K562 (cell line): ENCODE results near the gene CRABP2. TPM values are rescaled to one million over a fixed set of nuclear protein-coding genes. Genes with fewer than 3 reads are reported as not detected.
A peak's percentile ranks its signal among the peaks of the same experiment; 100 is the strongest.

ENCODE experiments used
- BCL6 ChIP-seq: fragments of 250-450 bp; sonication (Bioruptor Pico); IDR thresholded peaks from 2 replicates; pipeline ENCODE4 v1.4.0; 2020
- DNMT1 ChIP-seq: fragments of 450-650 bp; IDR thresholded peaks from 2 replicates; pipeline ENCODE4 v1.6.1; 2016; ENCODE audit warnings: antibody characterized with exemption, mild to moderate bottlenecking
- GABPB2 ChIP-seq: fragments of 250-450 bp; sonication (Bioruptor Pico); conservative IDR thresholded peaks from 2 replicates; pipeline ENCODE4 v1.5.1; 2021; ENCODE audit warnings: mild to moderate bottlenecking
- KAT7 ChIP-seq: sonication (generic); formaldehyde crosslinking; IDR thresholded peaks from 2 replicates; pipeline ENCODE4 v1.8.0; 2022; ENCODE audit warnings: missing genetic modification reagents, mild to moderate bottlenecking, borderline replicate concordance
- MCM3 ChIP-seq: fragments of 450-650 bp; IDR thresholded peaks from 2 replicates; pipeline ENCODE4 v1.6.1; 2016
- MED1 ChIP-seq: sonication (generic); formaldehyde crosslinking; IDR thresholded peaks from 2 replicates; pipeline ENCODE4 v1.8.1; 2023; ENCODE audit warnings: missing genetic modification reagents, borderline replicate concordance
- MTF1 ChIP-seq: fragments of 250-450 bp; sonication (Bioruptor Pico); IDR thresholded peaks from 2 replicates; pipeline ENCODE4 v1.9.0; 2021; ENCODE audit warnings: moderate library complexity, mild to moderate bottlenecking, inconsistent platforms, borderline replicate concordance
- POU5F1 ChIP-seq: fragments of 150-350 bp; IDR thresholded peaks from 2 replicates; pipeline ENCODE4 v1.6.1; 2014; ENCODE audit warnings: borderline replicate concordance, low read length, low read depth, mild to moderate bottlenecking; ENCODE audit not compliant: partially characterized antibody
- RCOR1 ChIP-seq, 2 experiments: IDR thresholded peaks; 2 replicates each; pipeline ENCODE4 v1.6.1; 2012; ENCODE audit warnings: low read depth in 2 of 2, low read length in 2 of 2, borderline replicate concordance in 1 of 2, improper control_type of control experiment in 1 of 2
- RNF2 ChIP-seq: sonication (generic); IDR thresholded peaks from 2 replicates; pipeline ENCODE4 v1.6.1; 2016
- XRCC4 ChIP-seq: IDR thresholded peaks from one replicate; pipeline ENCODE4 v1.6.1; 2011; ENCODE audit not compliant: insufficient read depth, insufficient read length; ENCODE audit errors: extremely low read depth
- ZNF224 ChIP-seq: sonication (generic); formaldehyde crosslinking; IDR thresholded peaks from 2 replicates; pipeline ENCODE4 v1.8.0; 2022; ENCODE audit warnings: mild to moderate bottlenecking, missing genetic modification reagents
- ZNF431 ChIP-seq: sonication (generic); formaldehyde crosslinking; IDR thresholded peaks from 2 replicates; pipeline ENCODE4 v1.8.0; 2022; ENCODE audit warnings: mild to moderate bottlenecking, missing genetic modification reagents
- ZNF695 ChIP-seq: fragments of 450-650 bp; formaldehyde crosslinking; IDR thresholded peaks from 2 replicates; pipeline ENCODE4 v1.4.0; 2020; ENCODE audit warnings: mild to moderate bottlenecking, moderate library complexity
- ZNF79 ChIP-seq: fragments of 250-450 bp; sonication (Bioruptor Pico); IDR thresholded peaks from 2 replicates; pipeline ENCODE4 v1.4.0; 2020; ENCODE audit warnings: low read depth, mild to moderate bottlenecking, moderate library complexity
- polyA plus RNA-seq, 8 experiments: library from polyadenylated mRNA; depleted of rRNA in 4 of 8; stranded (reverse) in 5 of 8; unstranded in 3 of 8; fragments of >200 nt; fragmentation: Nextera tagmentation in 2 of 8; fragmentation: Illumina TruSeq in 1 of 8; extraction: Ambion mirVana in 2 of 8; extraction: Trizol in 1 of 8; gene quantifications; 2 replicates each; pipeline versions ENCODE4 v1.2.1 to v1.2.3, GENCODE V29; 2011 to 2014; ENCODE audit warnings: inconsistent platforms in 1 of 8, missing spikeins in 1 of 8
- total RNA-seq, 7 experiments: library from RNA; depleted of rRNA in 6 of 7; stranded (reverse); fragments of >200 nt in 6 of 7; fragmentation: Illumina TruSeq in 2 of 7; extraction: Trizol in 2 of 7; gene quantifications; 2 replicates each; pipeline versions ENCODE4 v1.2.1 to v1.2.3, GENCODE V29; 2011 to 2021; ENCODE audit warnings: low replicate concordance in 1 of 7
- TF ChIP-seq, protein P1 (sequence below): sonication (generic); formaldehyde crosslinking; IDR thresholded peaks from 2 replicates; pipeline ENCODE4 v1.9.0; 2022; ENCODE audit warnings: mild to moderate bottlenecking, missing genetic modification reagents
- TF ChIP-seq, protein P2 (sequence below): IDR thresholded peaks from 2 replicates; pipeline ENCODE4 v1.6.1; 2014; ENCODE audit warnings: antibody characterized with exemption
- TF ChIP-seq, protein P3 (sequence below): IDR thresholded peaks from 2 replicates; pipeline ENCODE4 v1.6.1; 2011; ENCODE audit not compliant: insufficient read length; ENCODE audit errors: extremely low read depth
- TF ChIP-seq, protein P4 (sequence below): fragments of 250-450 bp; sonication (Bioruptor Pico); IDR thresholded peaks from 2 replicates; pipeline ENCODE4 v1.4.0; 2020; ENCODE audit warnings: mild to moderate bottlenecking, moderate library complexity
- TF ChIP-seq, protein P5 (sequence below): fragments of 450-650 bp; IDR thresholded peaks from 2 replicates; pipeline ENCODE4 v1.7.0; 2016; ENCODE audit warnings: borderline replicate concordance

The CRABP2 gene
- total and polyA plus RNA-seq, 9 of the 15 experiments (the other 6 are each of a cell fraction or from before 2014, with no cell fraction given), result 0.30 to 2.5 (median 0.82) TPM

DNA sequence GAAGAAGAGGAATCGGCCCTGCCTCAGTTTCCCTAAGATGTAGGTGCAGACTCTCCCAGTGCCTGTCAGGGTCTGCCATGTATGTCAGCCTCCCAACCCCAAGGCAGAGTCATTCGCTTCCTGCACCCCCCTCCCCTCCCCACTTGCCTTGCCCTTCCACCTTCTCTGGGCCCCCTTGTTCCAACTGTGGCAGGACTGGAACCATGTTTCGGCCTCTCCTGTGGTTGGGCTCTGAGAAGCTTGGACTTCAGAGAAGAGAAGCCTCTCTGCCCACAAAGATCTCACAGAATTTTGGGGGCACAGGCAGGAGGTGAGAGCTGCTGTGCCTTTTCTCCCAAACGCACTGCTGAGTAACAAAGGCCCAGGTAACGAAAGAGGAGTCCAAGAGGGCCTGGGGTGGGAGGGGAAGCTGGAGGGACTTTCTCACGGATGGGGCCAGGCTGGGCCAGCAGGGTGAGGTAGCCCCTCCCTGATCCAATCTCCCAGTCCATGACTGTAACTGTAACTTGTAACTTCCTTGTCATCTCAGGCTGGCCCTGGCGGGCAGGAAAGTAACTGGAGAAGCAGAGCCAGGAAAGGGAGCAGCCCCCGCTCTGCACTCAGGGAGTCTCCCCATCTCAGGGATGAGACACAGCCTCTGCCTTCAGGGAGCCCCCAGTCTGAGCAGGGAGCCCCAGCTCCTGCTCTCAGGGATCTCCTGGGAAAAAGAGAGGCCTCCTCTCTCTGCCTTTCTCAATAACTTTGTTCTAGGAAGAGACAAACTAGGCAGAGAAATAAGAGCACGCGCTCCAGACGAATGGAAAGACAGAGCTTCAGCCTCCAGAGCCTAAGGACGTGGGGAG, 11.3 kb downstream of the CRABP2 start (continued):
- TF ChIP-seq, protein P1, sequence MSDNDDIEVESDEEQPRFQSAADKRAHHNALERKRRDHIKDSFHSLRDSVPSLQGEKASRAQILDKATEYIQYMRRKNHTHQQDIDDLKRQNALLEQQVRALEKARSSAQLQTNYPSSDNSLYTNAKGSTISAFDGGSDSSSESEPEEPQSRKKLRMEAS, result no peak
- TF ChIP-seq GABPB2 (CRISPR knock-in tag) (no peak; the same call in 1 of the 2 replicates), ZNF431 (CRISPR knock-in tag) (no peak), KAT7 (peak; percentile 86; the same call in 1 of the 2 replicates), MTF1 (CRISPR knock-in tag) (peak; percentile 48; the same call in 1 of the 2 replicates), POU5F1 (no peak), XRCC4 (no peak), ZNF695 (CRISPR knock-in tag) (no peak), MCM3 (no peak), ZNF224 (CRISPR knock-in tag) (no peak), BCL6 (CRISPR knock-in tag) (no peak), DNMT1 (no peak), ZNF79 (CRISPR knock-in tag) (0 out of 2 replicates have a peak, but pooled peaks have one; percentile 42), RCOR1 (IDR thresholded peaks at IDR 0.05; ENCODE audit: borderline replicate concordance in 1 of 2, low read depth in 2 of 2, low read length in 2 of 2) (peak in 1 of 2 experiments; percentile 60; a peak in 2 of 4 replicates), RNF2 (peak; percentile 28; the same call in 1 of the 2 replicates), MED1 (CRISPR knock-in tag) (no peak)
- TF ChIP-seq, protein P2, sequence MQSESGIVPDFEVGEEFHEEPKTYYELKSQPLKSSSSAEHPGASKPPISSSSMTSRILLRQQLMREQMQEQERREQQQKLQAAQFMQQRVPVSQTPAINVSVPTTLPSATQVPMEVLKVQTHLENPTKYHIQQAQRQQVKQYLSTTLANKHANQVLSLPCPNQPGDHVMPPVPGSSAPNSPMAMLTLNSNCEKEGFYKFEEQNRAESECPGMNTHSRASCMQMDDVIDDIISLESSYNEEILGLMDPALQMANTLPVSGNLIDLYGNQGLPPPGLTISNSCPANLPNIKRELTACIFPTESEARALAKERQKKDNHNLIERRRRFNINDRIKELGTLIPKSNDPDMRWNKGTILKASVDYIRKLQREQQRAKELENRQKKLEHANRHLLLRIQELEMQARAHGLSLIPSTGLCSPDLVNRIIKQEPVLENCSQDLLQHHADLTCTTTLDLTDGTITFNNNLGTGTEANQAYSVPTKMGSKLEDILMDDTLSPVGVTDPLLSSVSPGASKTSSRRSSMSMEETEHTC, result no peak
- TF ChIP-seq, protein P3, sequence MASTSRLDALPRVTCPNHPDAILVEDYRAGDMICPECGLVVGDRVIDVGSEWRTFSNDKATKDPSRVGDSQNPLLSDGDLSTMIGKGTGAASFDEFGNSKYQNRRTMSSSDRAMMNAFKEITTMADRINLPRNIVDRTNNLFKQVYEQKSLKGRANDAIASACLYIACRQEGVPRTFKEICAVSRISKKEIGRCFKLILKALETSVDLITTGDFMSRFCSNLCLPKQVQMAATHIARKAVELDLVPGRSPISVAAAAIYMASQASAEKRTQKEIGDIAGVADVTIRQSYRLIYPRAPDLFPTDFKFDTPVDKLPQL, result no peak
- TF ChIP-seq, protein P4, sequence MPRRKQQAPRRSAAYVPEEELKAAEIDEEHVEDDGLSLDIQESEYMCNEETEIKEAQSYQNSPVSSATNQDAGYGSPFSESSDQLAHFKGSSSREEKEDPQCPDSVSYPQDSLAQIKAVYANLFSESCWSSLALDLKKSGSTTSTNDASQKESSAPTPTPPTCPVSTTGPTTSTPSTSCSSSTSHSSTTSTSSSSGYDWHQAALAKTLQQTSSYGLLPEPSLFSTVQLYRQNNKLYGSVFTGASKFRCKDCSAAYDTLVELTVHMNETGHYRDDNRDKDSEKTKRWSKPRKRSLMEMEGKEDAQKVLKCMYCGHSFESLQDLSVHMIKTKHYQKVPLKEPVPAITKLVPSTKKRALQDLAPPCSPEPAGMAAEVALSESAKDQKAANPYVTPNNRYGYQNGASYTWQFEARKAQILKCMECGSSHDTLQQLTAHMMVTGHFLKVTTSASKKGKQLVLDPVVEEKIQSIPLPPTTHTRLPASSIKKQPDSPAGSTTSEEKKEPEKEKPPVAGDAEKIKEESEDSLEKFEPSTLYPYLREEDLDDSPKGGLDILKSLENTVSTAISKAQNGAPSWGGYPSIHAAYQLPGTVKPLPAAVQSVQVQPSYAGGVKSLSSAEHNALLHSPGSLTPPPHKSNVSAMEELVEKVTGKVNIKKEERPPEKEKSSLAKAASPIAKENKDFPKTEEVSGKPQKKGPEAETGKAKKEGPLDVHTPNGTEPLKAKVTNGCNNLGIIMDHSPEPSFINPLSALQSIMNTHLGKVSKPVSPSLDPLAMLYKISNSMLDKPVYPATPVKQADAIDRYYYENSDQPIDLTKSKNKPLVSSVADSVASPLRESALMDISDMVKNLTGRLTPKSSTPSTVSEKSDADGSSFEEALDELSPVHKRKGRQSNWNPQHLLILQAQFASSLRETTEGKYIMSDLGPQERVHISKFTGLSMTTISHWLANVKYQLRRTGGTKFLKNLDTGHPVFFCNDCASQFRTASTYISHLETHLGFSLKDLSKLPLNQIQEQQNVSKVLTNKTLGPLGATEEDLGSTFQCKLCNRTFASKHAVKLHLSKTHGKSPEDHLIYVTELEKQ (CRISPR knock-in tag), result no peak
- TF ChIP-seq, protein P5, sequence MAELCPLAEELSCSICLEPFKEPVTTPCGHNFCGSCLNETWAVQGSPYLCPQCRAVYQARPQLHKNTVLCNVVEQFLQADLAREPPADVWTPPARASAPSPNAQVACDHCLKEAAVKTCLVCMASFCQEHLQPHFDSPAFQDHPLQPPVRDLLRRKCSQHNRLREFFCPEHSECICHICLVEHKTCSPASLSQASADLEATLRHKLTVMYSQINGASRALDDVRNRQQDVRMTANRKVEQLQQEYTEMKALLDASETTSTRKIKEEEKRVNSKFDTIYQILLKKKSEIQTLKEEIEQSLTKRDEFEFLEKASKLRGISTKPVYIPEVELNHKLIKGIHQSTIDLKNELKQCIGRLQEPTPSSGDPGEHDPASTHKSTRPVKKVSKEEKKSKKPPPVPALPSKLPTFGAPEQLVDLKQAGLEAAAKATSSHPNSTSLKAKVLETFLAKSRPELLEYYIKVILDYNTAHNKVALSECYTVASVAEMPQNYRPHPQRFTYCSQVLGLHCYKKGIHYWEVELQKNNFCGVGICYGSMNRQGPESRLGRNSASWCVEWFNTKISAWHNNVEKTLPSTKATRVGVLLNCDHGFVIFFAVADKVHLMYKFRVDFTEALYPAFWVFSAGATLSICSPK, result no peak
